ENCODE results near the gene RXRB.
"Not testable (repeated sequence)": the region's sequence is repeated elsewhere in the genome, so short reads cannot be mapped to it uniquely, and the experiment has no call there.

RXRB gene

GRCh38 chr6:33235221-33235634 is 34.8 kb upstream of the RXRB start:
- no peaks in the 10 kb centered on the region for H3K9me3 ChIP-seq (ENCODE audit: control insufficient read depth, insufficient read depth, low read length)
- H3K27me3 ChIP-seq (ENCODE audit: control insufficient read depth, low read length): peaks cover 42% of the 10 kb centered on the region
- H3K79me2 ChIP-seq (ENCODE audit: control insufficient read depth, low read length): no peaks in the 10 kb centered on the region
- H3K4me3 ChIP-seq (ENCODE audit: low read length): no peak overlapping the region
- H4K20me1 ChIP-seq (ENCODE audit: control insufficient read depth, insufficient read depth, low read depth, low read length): no peaks in the 10 kb centered on the region
- H3K36me3 ChIP-seq (ENCODE audit: control insufficient read depth, low read length): no peaks in the 10 kb centered on the region
- no peaks in the 10 kb centered on the region for H3K9me2 ChIP-seq (replicated peaks; ENCODE audit: control insufficient read depth, low read length)
- no peak overlapping the region for H3K27ac ChIP-seq (ENCODE audit: low read depth, low read length)
- no peaks in the 10 kb centered on the region for H3K4me1 ChIP-seq (ENCODE audit: control insufficient read depth, low read length)
- no peak for TF ChIP-seq EZH2phosphoT487 (IDR thresholded peaks at IDR 0.05; ENCODE audit: borderline replicate concordance, low read length)
- no peak for TF ChIP-seq CTCF (IDR thresholded peaks at IDR 0.05; ENCODE audit: low read depth, low read length, poor library complexity, severe bottlenecking)
- no peaks in the 10 kb centered on the region for H3F3A ChIP-seq (ENCODE audit: control insufficient read depth, insufficient read depth)
- no peak overlapping the region for H3K4me2 ChIP-seq (ENCODE audit: low read length)

- H3F3A ChIP-seq (ENCODE audit: control insufficient read depth, insufficient read depth); H3K4me3 ChIP-seq (ENCODE audit: low read length); H3K9me2 ChIP-seq (replicated peaks; ENCODE audit: control insufficient read depth, low read length); H4K20me1 ChIP-seq (ENCODE audit: control insufficient read depth, insufficient read depth, low read depth, low read length); H3K36me3 ChIP-seq (ENCODE audit: control insufficient read depth, low read length); H3K27ac ChIP-seq (ENCODE audit: low read depth, low read length); H3K9me3 ChIP-seq (ENCODE audit: control insufficient read depth, insufficient read depth, low read length); H3K4me2 ChIP-seq (ENCODE audit: low read length); H3K79me2 ChIP-seq (ENCODE audit: control insufficient read depth, low read length); H3K4me1 ChIP-seq (ENCODE audit: control insufficient read depth, low read length): not testable (repeated sequence)
- H3K27me3 ChIP-seq (ENCODE audit: control insufficient read depth, low read length): peaks cover 30% of the 10 kb centered on the region
Observed at GRCh38 chr6:33226503-33227120, 26.1 kb upstream of the RXRB start.

GRCh38 chr6:33217681-33218080 is 17.2 kb upstream of the RXRB start:
- Histone ChIP-seq H3K9me3 (ENCODE audit: control insufficient read depth, insufficient read depth, low read length) (no peaks in the 10 kb centered on the region), H3K27me3 (ENCODE audit: control insufficient read depth, low read length) (peaks cover 38% of the 10 kb centered on the region), H3K27ac (ENCODE audit: low read depth, low read length) (no peak overlapping the region), H3K9me2 (replicated peaks; ENCODE audit: control insufficient read depth, low read length) (no peaks in the 10 kb centered on the region), H3K36me3 (ENCODE audit: control insufficient read depth, low read length) (no peaks in the 10 kb centered on the region), H3K4me3 (ENCODE audit: low read length) (no peak overlapping the region), H3K4me1 (ENCODE audit: control insufficient read depth, low read length) (peaks cover 12% of the 10 kb centered on the region), H4K20me1 (ENCODE audit: control insufficient read depth, insufficient read depth, low read depth, low read length) (no peaks in the 10 kb centered on the region), H3F3A (ENCODE audit: control insufficient read depth, insufficient read depth) (0 out of 2 replicates have a peak, but pooled peaks cover under 1% of the 10 kb centered on the region), H3K79me2 (ENCODE audit: control insufficient read depth, low read length) (no peaks in the 10 kb centered on the region), H3K4me2 (ENCODE audit: low read length) (no peak overlapping the region)
- TF ChIP-seq CTCF (IDR thresholded peaks at IDR 0.05; ENCODE audit: low read depth, low read length, poor library complexity, severe bottlenecking): no peak
- no peak for TF ChIP-seq EZH2phosphoT487 (IDR thresholded peaks at IDR 0.05; ENCODE audit: borderline replicate concordance, low read length)

- Histone ChIP-seq H3K4me2 (ENCODE audit: low read length) (no peak overlapping the region), H3K4me1 (ENCODE audit: control insufficient read depth, low read length) (peaks cover 13% of the 10 kb centered on the region), H3F3A (ENCODE audit: control insufficient read depth, insufficient read depth) (peaks cover 3% of the 10 kb centered on the region; the same call in 1 of the 2 replicates), H3K79me2 (ENCODE audit: control insufficient read depth, low read length) (no peaks in the 10 kb centered on the region), H3K9me2 (replicated peaks; ENCODE audit: control insufficient read depth, low read length) (no peaks in the 10 kb centered on the region), H3K9me3 (ENCODE audit: control insufficient read depth, insufficient read depth, low read length) (no peaks in the 10 kb centered on the region), H3K27me3 (ENCODE audit: control insufficient read depth, low read length) (peaks cover 35% of the 10 kb centered on the region), H3K27ac (ENCODE audit: low read depth, low read length) (no peak overlapping the region), H4K20me1 (ENCODE audit: control insufficient read depth, insufficient read depth, low read depth, low read length) (no peaks in the 10 kb centered on the region; the same call in 1 of the 2 replicates), H3K4me3 (ENCODE audit: low read length) (no peak overlapping the region), H3K36me3 (ENCODE audit: control insufficient read depth, low read length) (0 out of 2 replicates have a peak, but pooled peaks cover 1% of the 10 kb centered on the region)
- TF ChIP-seq EZH2phosphoT487 (IDR thresholded peaks at IDR 0.05; ENCODE audit: borderline replicate concordance, low read length) (no peak), CTCF (IDR thresholded peaks at IDR 0.05; ENCODE audit: low read depth, low read length, poor library complexity, severe bottlenecking) (no peak)
Observed at GRCh38 chr6:33217246-33217645, 16.8 kb upstream of the RXRB start.
